IMR-90 (cell line): ENCODE results near the gene RNF151. TPM values are rescaled to one million over a fixed set of nuclear protein-coding genes. Genes with fewer than 3 reads are reported as not detected.

Experiments
- ATAC-seq: fragments of 200-7000 bp; cut with Tn5 transposase; 2 replicates; pipeline ENCODE4 v1.9.1; 2020; ENCODE audit warnings: low read depth, mild to moderate bottlenecking, moderate library complexity
- BruUV-seq: library from RNA; stranded (reverse); fragments of 400-500 nt; replicated peaks from 2 replicates; lab custom pipeline; 2021; lab: Mats Ljungman, UMichigan
- CTCF ChIA-PET: fragments of 300-600 bp; formaldehyde crosslinking; extraction: SDS; loops from one replicate; lab custom pipeline; 2021; ENCODE audit warnings: antibody characterized with exemption; lab: Yijun Ruan, JAX
- POLR2A ChIA-PET: fragments of 300-600 bp; sonication (Branson Sonifier 250); formaldehyde crosslinking; loops from one replicate; lab custom pipeline; 2022; ENCODE audit warnings: antibody characterized with exemption; ENCODE audit not compliant: unreplicated experiment; lab: Charles Lee
- DNase-seq: peaks from one replicate; pipeline ENCODE4 v3.0.0; 2013
- H2AFZ ChIP-seq: replicated peaks from 2 replicates; pipeline ENCODE3; 2013; ENCODE audit warnings: low read length, mild to moderate bottlenecking; ENCODE audit not compliant: poor library complexity
- H2AK5ac ChIP-seq: 2 replicates; pipeline ENCODE4 v1.6.1; 2013; ENCODE audit warnings: low read depth, low read length, inconsistent platforms
- H2AK9ac ChIP-seq: replicated peaks from 2 replicates; pipeline ENCODE3; 2013; ENCODE audit warnings: mild to moderate bottlenecking, low read depth, low read length, moderate library complexity; ENCODE audit not compliant: poor library complexity
- H2BK120ac ChIP-seq: 2 replicates; pipeline ENCODE4 v1.6.1; 2013; ENCODE audit warnings: low read depth, low read length, inconsistent platforms
- H2BK15ac ChIP-seq: 3 replicates; pipeline ENCODE4 v1.6.1; 2013; ENCODE audit warnings: low read depth, low read length, inconsistent platforms
- H2BK20ac ChIP-seq: 2 replicates; pipeline ENCODE4 v1.6.1; 2013; ENCODE audit warnings: low read depth, mild to moderate bottlenecking, inconsistent platforms, low read length, moderate library complexity
- H2BK5ac ChIP-seq: 2 replicates; pipeline ENCODE4 v1.6.1; 2013; ENCODE audit warnings: mild to moderate bottlenecking, low read depth, low read length, inconsistent platforms; ENCODE audit not compliant: poor library complexity, severe bottlenecking
- H3K14ac ChIP-seq: replicated peaks from 2 replicates; pipeline ENCODE4 v1.6.1; 2013; ENCODE audit warnings: low read depth, low read length, inconsistent platforms
- H3K18ac ChIP-seq: 2 replicates; pipeline ENCODE4 v1.6.1; 2013; ENCODE audit warnings: low read depth, low read length, control low read depth
- H3K23ac ChIP-seq: 2 replicates; pipeline ENCODE4 v1.6.1; 2013; ENCODE audit warnings: low read depth, low read length, inconsistent platforms
- H3K27ac ChIP-seq: 2 replicates; pipeline ENCODE4 v1.5.1; 2013; ENCODE audit warnings: mild to moderate bottlenecking, control low read depth, low read length; ENCODE audit not compliant: insufficient read depth
- H3K27me3 ChIP-seq: 2 replicates; pipeline ENCODE4 v1.6.1; 2013; ENCODE audit warnings: low read length; ENCODE audit not compliant: control insufficient read depth, insufficient read depth
- H3K36me3 ChIP-seq: 2 replicates; pipeline ENCODE4 v1.6.1; 2013; ENCODE audit warnings: low read length, mixed read lengths; ENCODE audit not compliant: control insufficient read depth, insufficient read depth
- H3K4ac ChIP-seq: 2 replicates; pipeline ENCODE4 v1.6.1; 2013; ENCODE audit warnings: low read depth, low read length, inconsistent platforms
- H3K4me1 ChIP-seq: 2 replicates; pipeline ENCODE4 v1.6.1; 2013; ENCODE audit warnings: low read length, mixed read lengths; ENCODE audit not compliant: control insufficient read depth, insufficient read depth
- H3K4me2 ChIP-seq: 2 replicates; pipeline ENCODE4 v1.6.1; 2013; ENCODE audit warnings: low read depth, mild to moderate bottlenecking, control low read depth, low read length, moderate library complexity
- H3K4me3 ChIP-seq: 2 replicates; pipeline ENCODE4 v1.5.1; 2013; ENCODE audit warnings: low read depth, mild to moderate bottlenecking, control low read depth, low read length, moderate library complexity; ENCODE audit not compliant: insufficient read depth
- H3K56ac ChIP-seq: 2 replicates; pipeline ENCODE4 v1.6.1; 2013; ENCODE audit warnings: low read length, inconsistent platforms; ENCODE audit not compliant: insufficient read depth; ENCODE audit errors: extremely low read depth
- H3K79me1 ChIP-seq, 2 experiments: 2 replicates each; pipeline ENCODE4 v1.6.1; 2013; ENCODE audit warnings: low read length in 2 of 2, inconsistent platforms in 1 of 2, low read depth in 1 of 2
- H3K9ac ChIP-seq: 2 replicates; pipeline ENCODE4 v1.6.1; 2013; ENCODE audit warnings: low read depth, low read length, control low read depth
- H3K9me1 ChIP-seq: 2 replicates; pipeline ENCODE4 v1.6.1; 2013; ENCODE audit warnings: low read length, inconsistent platforms; ENCODE audit not compliant: insufficient read depth
- H3K9me3 ChIP-seq: 2 replicates; pipeline ENCODE4 v1.6.1; 2013; ENCODE audit warnings: low read length; ENCODE audit not compliant: control insufficient read depth, insufficient read depth
- H4K20me1 ChIP-seq: 2 replicates; pipeline ENCODE4 v1.6.1; 2013; ENCODE audit warnings: low read length, inconsistent platforms; ENCODE audit not compliant: insufficient read depth
- H4K5ac ChIP-seq: 2 replicates; pipeline ENCODE4 v1.6.1; 2013; ENCODE audit warnings: mild to moderate bottlenecking, low read depth, low read length, control low read depth
- H4K8ac ChIP-seq, 2 experiments: 2 replicates each; pipeline ENCODE4 v1.6.1; 2013; ENCODE audit warnings: low read depth in 2 of 2, low read length in 2 of 2, control low read depth in 1 of 2, inconsistent platforms in 1 of 2
- H4K91ac ChIP-seq: 2 replicates; pipeline ENCODE4 v1.6.1; 2013; ENCODE audit warnings: low read depth, low read length, inconsistent platforms; ENCODE audit not compliant: insufficient read depth
- CTCF ChIP-seq: conservative IDR thresholded peaks from 2 replicates; pipeline ENCODE4 v1.5.1; 2012; ENCODE audit warnings: mild to moderate bottlenecking, low read depth, low read length, improper control_type of control experiment
- FOS ChIP-seq: fragments of 150-350 bp; IDR thresholded peaks from 2 replicates; pipeline ENCODE4 v1.6.1; 2016; ENCODE audit warnings: low read depth, low read length
- MAFK ChIP-seq: IDR thresholded peaks from 2 replicates; pipeline ENCODE4 v1.6.1; 2012; ENCODE audit warnings: low read depth, low read length, improper control_type of control experiment
- MAZ ChIP-seq: IDR thresholded peaks from 2 replicates; pipeline ENCODE4 v1.6.1; 2012; ENCODE audit warnings: low read depth, mild to moderate bottlenecking, low read length, improper control_type of control experiment, moderate library complexity, borderline replicate concordance
- SMC3 ChIP-seq: fragments of 150-350 bp; IDR thresholded peaks from 2 replicates; pipeline ENCODE4 v1.6.1; 2016; ENCODE audit warnings: low read depth, mild to moderate bottlenecking, antibody characterized with exemption, low read length, moderate library complexity
- USF2 ChIP-seq: fragments of 150-350 bp; IDR thresholded peaks from 2 replicates; pipeline ENCODE4 v1.6.1; 2017; ENCODE audit warnings: mild to moderate bottlenecking, antibody characterized with exemption, low read length, low read depth
- WGBS, 2 experiments: methylation state at CpG; one replicate each; pipeline versions ENCODE4 v1.1.5 to v1.1.7; 2013; ENCODE audit warnings: missing lambda C conversion rate in 2 of 2; ENCODE audit not compliant: insufficient read length in 1 of 2; ENCODE audit errors: extremely low coverage in 2 of 2; 5-methylcytosine and 5-hydroxymethylcytosine counted together
- dilution Hi-C: fragments of 300-500 bp; cut with HindIII; formaldehyde crosslinking; loops from one replicate; pipeline ENCODE4 v1.14.3; 2018; ENCODE audit warnings: low sequenced_read_pairs; ENCODE audit not compliant: unreplicated experiment
- in situ Hi-C: fragments of 300-500 bp; cut with MboI; formaldehyde crosslinking; loops from 3 replicates; pipeline ENCODE4 v1.14.3; 2019; ENCODE audit warnings: low sequenced_read_pairs, inconsistent platforms, mixed read lengths
- intact Hi-C: fragments of 100-400 bp; cut with micrococcal nuclease; formaldehyde crosslinking; loops from 2 replicates; pipeline ENCODE4 v1.10.0; 2022
- polyA plus RNA-seq, 3 experiments: library from polyadenylated mRNA; depleted of rRNA; stranded (reverse); fragments of >200 nt; gene quantifications; 2 replicates each; pipeline ENCODE4 v1.2.3, GENCODE V29; 2012; ENCODE audit warnings: low replicate concordance in 1 of 3
- total RNA-seq: library from RNA; depleted of rRNA; stranded (reverse); fragments of >200 nt; gene quantifications from 2 replicates; pipeline ENCODE4 v1.2.3, GENCODE V29; 2012

Gene RNF151
- total and polyA plus RNA-seq, 2 of the 4 experiments (the other 2 are of a cell fraction): not detected

GRCh38 chr16:1949507-1949906 lies 17.1 kb upstream of the RNF151 start:
- ATAC-seq (no peak), DNase-seq (no peak)
- H2BK120ac ChIP-seq: no peak overlapping the region
- 60% methylated on average over 1 of the region's 11 CpGs; no CpG with 5 or more reads in 1 of the 2 experiments for WGBS, 2 experiments
- H3K27ac ChIP-seq: no peak overlapping the region
- H3K9me1 ChIP-seq: no peaks in the 10 kb centered on the region
- H3K4ac ChIP-seq: no peak overlapping the region
- H3K27me3 ChIP-seq: no peaks in the 10 kb centered on the region
- in situ Hi-C loops: no loop called here
- no peaks in the 10 kb centered on the region for H4K20me1 ChIP-seq
- H3K56ac ChIP-seq: no peak overlapping the region
- no peak overlapping the region for H3K23ac ChIP-seq
- H2AK5ac ChIP-seq: no peak overlapping the region
- CTCF ChIA-PET: no interaction called here
- dilution Hi-C loops: no loop called here
- no peak overlapping the region for H3K18ac ChIP-seq
- H2BK20ac ChIP-seq: no peak overlapping the region
- no peak overlapping the region for H3K14ac ChIP-seq
- no peak overlapping the region for H4K5ac ChIP-seq
- POLR2A ChIA-PET: interaction anchor here (1.0 kb wide), 1 partner anchor 15 kb away, joined by 3 read pairs; the partner anchor contains the start of gene RPS2
- no peak overlapping the region for H3K4me2 ChIP-seq
- BruUV-seq: no TSS peak
- no peak overlapping the region for H3K9ac ChIP-seq
- no peak overlapping the region for H2BK15ac ChIP-seq
- H2AFZ ChIP-seq: no peak overlapping the region
- H3K9me3 ChIP-seq: no peaks in the 10 kb centered on the region
- H3K36me3 ChIP-seq: no peaks in the 10 kb centered on the region
- TF ChIP-seq MAZ: no peak
- TF ChIP-seq FOS: no peak
- TF ChIP-seq USF2: no peak
- no peak for TF ChIP-seq CTCF
- TF ChIP-seq MAFK: no peak
- no peak for TF ChIP-seq SMC3
- intact Hi-C loops: no loop called here
- H2BK5ac ChIP-seq: no peak overlapping the region
- H2AK9ac ChIP-seq: no peak overlapping the region
- no peaks in the 10 kb centered on the region for H3K79me1 ChIP-seq
- H4K91ac ChIP-seq: no peak overlapping the region
- H3K4me3 ChIP-seq: no peak overlapping the region
- no peaks in the 10 kb centered on the region for H3K4me1 ChIP-seq
- no peak overlapping the region for H4K8ac ChIP-seq
